KMS-11 (cell line): ENCODE results near the gene RPGRIP1.

ENCODE experiments used
- H2AFZ ChIP-seq: fragments of 200-600 bp; sonication (generic); 2 replicates; pipeline ENCODE4 v1.6.1; 2016; ENCODE audit warnings: antibody characterized with exemption, mixed run types, low read depth
- H3K27ac ChIP-seq: fragments of 200-600 bp; sonication (generic); 2 replicates; pipeline ENCODE4 v1.6.1; 2016; ENCODE audit warnings: mild to moderate bottlenecking, mixed run types
- H3K27me3 ChIP-seq: fragments of 200-600 bp; sonication (generic); 2 replicates; pipeline ENCODE4 v1.6.1; 2017; ENCODE audit warnings: mild to moderate bottlenecking, low read depth, mixed run types, moderate library complexity; ENCODE audit not compliant: insufficient read depth
- H3K36me3 ChIP-seq: fragments of 200-600 bp; sonication (generic); 2 replicates; pipeline ENCODE4 v1.6.1; 2017; ENCODE audit warnings: mild to moderate bottlenecking, mixed run types; ENCODE audit not compliant: insufficient read depth
- H3K4me1 ChIP-seq: fragments of 200-600 bp; sonication (generic); 2 replicates; pipeline ENCODE4 v1.6.1; 2016; ENCODE audit warnings: mild to moderate bottlenecking, low read depth, mixed run types; ENCODE audit not compliant: poor library complexity, severe bottlenecking
- H3K4me2 ChIP-seq: fragments of 200-600 bp; sonication (generic); 2 replicates; pipeline ENCODE4 v1.7.0; 2016; ENCODE audit warnings: mild to moderate bottlenecking, mixed run types
- H3K4me3 ChIP-seq: fragments of 200-600 bp; sonication (generic); IDR thresholded peaks from 2 replicates; pipeline ENCODE4 v1.6.1; 2017; ENCODE audit warnings: low read depth, low read length, mixed read lengths; ENCODE audit not compliant: insufficient read depth
- H3K79me2 ChIP-seq: fragments of 200-600 bp; sonication (generic); 2 replicates; pipeline ENCODE4 v1.6.1; 2016; ENCODE audit warnings: low read depth, mixed run types; ENCODE audit not compliant: insufficient read depth
- H3K9ac ChIP-seq: fragments of 200-600 bp; sonication (generic); 2 replicates; pipeline ENCODE4 v1.6.1; 2016; ENCODE audit warnings: mild to moderate bottlenecking, mixed run types
- H4K20me1 ChIP-seq: fragments of 200-600 bp; sonication (generic); 2 replicates; pipeline ENCODE4 v1.6.1; 2016; ENCODE audit warnings: mild to moderate bottlenecking, mixed run types; ENCODE audit not compliant: insufficient read depth
- TF ChIP-seq, protein P1 (sequence below): fragments of 200-600 bp; sonication (generic); conservative IDR thresholded peaks from 2 replicates; pipeline ENCODE4 v1.6.1; 2017; ENCODE audit warnings: low read depth, mild to moderate bottlenecking, antibody characterized with exemption, low read length, moderate library complexity, mixed read lengths

RPGRIP1 gene

DNA sequence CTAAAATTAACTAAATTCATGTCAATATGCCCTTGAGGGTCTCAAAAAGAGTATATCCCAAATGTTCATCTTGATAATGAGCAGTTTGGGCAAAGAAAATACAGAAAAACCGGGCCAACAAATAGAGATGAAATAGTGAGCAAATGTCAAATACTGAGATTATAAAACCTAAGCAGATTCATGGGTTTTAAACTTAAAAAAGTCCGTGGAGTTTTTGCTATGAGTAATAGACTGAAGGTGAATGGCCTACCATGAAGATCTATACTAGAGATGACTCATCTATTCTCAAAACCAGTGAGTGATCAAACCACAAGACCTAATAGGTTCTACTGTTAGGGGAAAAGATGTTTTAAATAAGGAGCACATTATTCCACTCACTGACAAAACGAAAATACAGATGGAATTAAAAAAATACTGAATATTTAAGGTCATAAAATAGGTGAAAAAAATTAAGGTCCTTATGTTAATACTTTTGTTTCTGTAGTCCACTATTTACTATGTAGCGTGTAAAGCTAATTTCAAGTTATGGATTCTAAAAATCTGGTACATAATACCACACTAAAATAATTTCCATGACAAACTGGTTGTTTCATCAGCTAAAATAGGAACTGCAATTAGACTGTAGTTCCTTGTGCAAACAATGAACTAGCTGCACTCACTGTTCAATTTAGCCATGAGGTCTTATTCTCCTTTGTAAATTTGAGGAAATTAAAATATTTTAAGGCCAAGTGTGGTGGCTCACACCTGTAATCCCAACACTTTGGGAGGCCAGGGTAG lies 15.7 kb upstream of the RPGRIP1 start:
- no peaks in the 10 kb centered on the region for H3K27me3 ChIP-seq
- H2AFZ ChIP-seq, result no peak overlapping the region
- H3K9ac ChIP-seq, result peak overlapping the region; percentile 51; the same call in 1 of the 2 replicates
- no peak overlapping the region for H3K4me3 ChIP-seq
- TF ChIP-seq, protein P1, sequence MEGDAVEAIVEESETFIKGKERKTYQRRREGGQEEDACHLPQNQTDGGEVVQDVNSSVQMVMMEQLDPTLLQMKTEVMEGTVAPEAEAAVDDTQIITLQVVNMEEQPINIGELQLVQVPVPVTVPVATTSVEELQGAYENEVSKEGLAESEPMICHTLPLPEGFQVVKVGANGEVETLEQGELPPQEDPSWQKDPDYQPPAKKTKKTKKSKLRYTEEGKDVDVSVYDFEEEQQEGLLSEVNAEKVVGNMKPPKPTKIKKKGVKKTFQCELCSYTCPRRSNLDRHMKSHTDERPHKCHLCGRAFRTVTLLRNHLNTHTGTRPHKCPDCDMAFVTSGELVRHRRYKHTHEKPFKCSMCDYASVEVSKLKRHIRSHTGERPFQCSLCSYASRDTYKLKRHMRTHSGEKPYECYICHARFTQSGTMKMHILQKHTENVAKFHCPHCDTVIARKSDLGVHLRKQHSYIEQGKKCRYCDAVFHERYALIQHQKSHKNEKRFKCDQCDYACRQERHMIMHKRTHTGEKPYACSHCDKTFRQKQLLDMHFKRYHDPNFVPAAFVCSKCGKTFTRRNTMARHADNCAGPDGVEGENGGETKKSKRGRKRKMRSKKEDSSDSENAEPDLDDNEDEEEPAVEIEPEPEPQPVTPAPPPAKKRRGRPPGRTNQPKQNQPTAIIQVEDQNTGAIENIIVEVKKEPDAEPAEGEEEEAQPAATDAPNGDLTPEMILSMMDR, result no peak
- peak overlapping the region; percentile 72 for H3K27ac ChIP-seq
- H3K4me2 ChIP-seq, result peak overlapping the region; percentile 72
- peaks cover 22% of the 10 kb centered on the region; the same call in 1 of the 2 replicates for H3K36me3 ChIP-seq
- peaks cover 98% of the 10 kb centered on the region for H3K79me2 ChIP-seq
- H3K4me1 ChIP-seq, result peaks cover 72% of the 10 kb centered on the region
- peaks cover 64% of the 10 kb centered on the region for H4K20me1 ChIP-seq

DNA sequence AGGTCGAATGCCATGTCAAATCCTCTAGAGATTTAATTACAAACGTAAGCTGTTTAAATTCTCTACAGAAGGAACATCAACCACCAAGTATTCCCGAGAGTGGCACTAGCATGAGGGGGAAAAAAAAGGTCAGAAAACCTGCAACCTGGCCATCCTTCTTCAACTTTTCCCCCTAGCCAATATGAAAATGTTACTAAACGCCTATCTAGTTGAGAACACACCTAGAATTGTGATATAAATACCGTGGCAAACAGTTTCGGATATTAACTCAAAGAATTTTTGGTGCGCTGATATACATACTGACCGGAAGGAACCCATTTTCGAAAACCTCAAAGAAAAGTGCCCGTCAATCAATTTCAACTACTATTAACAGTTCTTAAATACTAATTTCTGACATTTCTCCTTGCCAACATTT lies 12.4 kb upstream of the RPGRIP1 start:
- Histone ChIP-seq H3K27ac (peak overlapping the region; percentile 93), H3K4me3 (no peak overlapping the region), H3K36me3 (peaks cover 16% of the 10 kb centered on the region; the same call in 1 of the 2 replicates), H3K27me3 (no peaks in the 10 kb centered on the region), H3K9ac (peak overlapping the region; percentile 99), H3K4me1 (peaks cover 54% of the 10 kb centered on the region), H2AFZ (no peak overlapping the region), H4K20me1 (peaks cover 47% of the 10 kb centered on the region), H3K79me2 (peaks cover 69% of the 10 kb centered on the region), H3K4me2 (peak overlapping the region; percentile 72)
- TF ChIP-seq, protein P1, result no peak

DNA sequence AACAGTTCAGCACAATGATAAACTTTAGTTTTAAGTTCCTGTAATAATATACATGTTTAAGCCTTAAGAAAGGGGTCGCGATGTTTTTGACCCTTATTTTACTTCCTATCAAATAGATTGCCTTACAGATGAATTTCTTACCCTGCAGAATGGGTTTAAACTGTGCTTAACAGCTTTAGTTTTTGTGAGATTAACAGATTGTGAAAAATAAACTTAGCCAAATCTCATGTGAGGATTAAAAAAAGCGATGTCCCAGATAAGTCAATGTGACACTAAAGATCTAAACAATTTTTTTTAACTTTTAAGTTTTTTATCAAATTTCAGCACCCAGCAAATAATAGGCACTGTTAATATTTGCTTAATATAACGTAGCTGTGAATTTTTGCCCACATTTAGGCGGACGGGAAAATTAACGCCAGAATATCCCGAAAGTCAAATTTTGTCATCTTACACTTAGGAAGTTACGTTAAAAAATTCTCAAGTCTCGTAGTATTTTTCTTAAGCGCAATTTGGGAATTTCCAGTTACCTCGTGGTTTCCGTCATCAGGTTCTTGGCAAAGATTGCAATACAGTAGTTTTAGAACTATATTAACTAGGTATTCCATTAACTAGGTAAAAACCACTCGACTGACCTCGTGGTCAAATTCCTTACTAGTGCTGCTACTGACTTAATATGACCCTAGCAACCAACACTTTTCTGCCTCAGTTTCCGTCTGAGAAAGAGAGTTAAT lies 11.8 kb upstream of the RPGRIP1 start:
- peaks cover 16% of the 10 kb centered on the region; the same call in 1 of the 2 replicates for H3K36me3 ChIP-seq
- peak overlapping the region; percentile 72 for H3K4me2 ChIP-seq
- H3K4me3 ChIP-seq, result no peak overlapping the region
- TF ChIP-seq, protein P1, result no peak
- H3K27me3 ChIP-seq, result no peaks in the 10 kb centered on the region
- H3K27ac ChIP-seq, result peak overlapping the region; percentile 93
- no peak overlapping the region for H2AFZ ChIP-seq
- peaks cover 42% of the 10 kb centered on the region for H4K20me1 ChIP-seq
- peaks cover 63% of the 10 kb centered on the region for H3K79me2 ChIP-seq
- H3K4me1 ChIP-seq, result peaks cover 48% of the 10 kb centered on the region
- peak overlapping the region; percentile 99 for H3K9ac ChIP-seq

DNA sequence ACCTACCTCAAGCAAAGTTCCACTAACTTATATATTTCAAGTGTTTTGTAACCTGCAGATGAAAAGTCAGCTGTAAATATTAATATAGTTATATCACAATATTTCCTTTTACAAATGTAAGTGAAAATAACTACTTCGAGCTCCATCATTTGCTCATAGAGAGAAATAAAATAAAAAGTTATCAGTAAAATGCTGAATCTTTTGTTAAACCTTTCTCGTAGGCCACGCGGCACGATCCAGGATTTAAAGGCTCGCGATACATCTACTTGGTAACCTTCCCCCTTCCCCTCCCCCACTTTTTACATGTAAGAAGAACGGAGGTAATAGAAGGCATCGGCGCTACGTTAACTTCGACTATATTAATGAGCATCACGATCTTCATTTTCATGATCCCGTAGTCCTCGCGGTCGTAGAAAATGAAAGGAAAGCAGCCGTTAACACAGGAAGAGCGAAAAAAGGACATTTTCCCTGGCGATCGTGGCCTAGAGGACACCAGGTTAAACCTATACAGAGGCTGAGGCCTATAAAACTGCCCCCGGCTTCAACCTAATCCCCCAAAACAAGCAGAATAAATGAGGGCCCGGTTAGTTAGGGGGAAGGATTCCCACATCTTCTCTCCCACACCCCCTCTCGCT lies 11.1 kb upstream of the RPGRIP1 start:
- Histone ChIP-seq H3K27me3 (no peaks in the 10 kb centered on the region), H3K4me2 (peak overlapping the region; percentile 72), H3K4me3 (no peak overlapping the region), H3K4me1 (peaks cover 41% of the 10 kb centered on the region), H2AFZ (no peak overlapping the region), H4K20me1 (peaks cover 35% of the 10 kb centered on the region), H3K36me3 (peaks cover 16% of the 10 kb centered on the region; the same call in 1 of the 2 replicates), H3K79me2 (peaks cover 56% of the 10 kb centered on the region), H3K9ac (peak overlapping the region; percentile 99), H3K27ac (peak overlapping the region; percentile 93)
- TF ChIP-seq, protein P1, result no peak
